ENCODE data around the gene IGFBP7.
A peak's percentile ranks its signal among the peaks of the same experiment; 100 is the strongest.

DNA sequence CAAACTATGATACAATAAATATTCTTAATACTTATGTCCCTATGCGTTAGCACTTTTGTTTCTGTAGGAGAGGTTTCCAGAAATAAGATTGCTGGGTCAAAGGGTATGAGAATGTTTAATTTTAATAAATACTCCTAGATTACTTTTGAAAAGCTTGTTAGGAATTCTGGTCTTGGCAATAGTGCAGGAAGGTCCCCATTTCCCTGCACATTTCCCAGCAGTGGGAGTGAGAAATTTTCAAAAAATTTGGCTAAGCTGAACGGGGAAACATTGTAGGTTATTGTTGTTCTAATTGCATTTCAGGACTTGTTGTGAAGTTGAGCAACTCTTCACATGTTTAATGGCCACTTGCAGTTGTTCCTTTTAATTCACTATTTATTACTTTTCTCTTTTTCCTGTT is 27.1 kb downstream of the IGFBP7 start:
- TF ChIP-seq CTCF (IDR thresholded peaks at IDR 0.05) (no peak), POLR2A (IDR thresholded peaks at IDR 0.05) (no peak), EP300 (IDR thresholded peaks at IDR 0.05) (peak in 1 of 2 donors; percentile 40)
